H1 (cell line): ENCODE results near the gene GBGT1. TPM values are rescaled to one million over a fixed set of nuclear protein-coding genes. Genes with fewer than 3 reads are reported as not detected.

Experiments used
- CTCF ChIA-PET: fragments of 300-600 bp; sonication (Branson Sonifier 250); formaldehyde crosslinking; loops from one replicate; lab custom pipeline; 2021; ENCODE audit not compliant: partially characterized antibody; lab: Charles Lee
- POLR2A ChIA-PET: fragments of 300-600 bp; sonication (Branson Sonifier 250); formaldehyde crosslinking; loops from one replicate; lab custom pipeline; 2021; ENCODE audit warnings: inconsistent platforms; ENCODE audit not compliant: partially characterized antibody; lab: Charles Lee
- DNase-seq, 2 experiments: peaks; one replicate each; pipeline versions ENCODE4 v3.0.0 to v3.0.0-alpha.2; 2010 to 2022; ENCODE audit warnings: low spot score in 2 of 2, low read depth in 1 of 2, mixed read lengths in 1 of 2
- FAIRE-seq: peaks from 2 replicates; lab custom pipeline; 2011; peaks lifted over from hg19 to GRCh38; lab: Jason Lieb, UNC
- H2AFZ ChIP-seq: 2 replicates; pipeline ENCODE4 v1.8.1; 2012; ENCODE audit warnings: low read length, inconsistent platforms
- H2AK5ac ChIP-seq: 2 replicates; pipeline ENCODE4 v1.6.1; 2013; ENCODE audit warnings: low read depth, low read length
- H2BK120ac ChIP-seq: replicated peaks from 2 replicates; pipeline ENCODE3; 2013; ENCODE audit warnings: low read depth, low read length, inconsistent platforms
- H2BK12ac ChIP-seq: 2 replicates; pipeline ENCODE4 v1.6.1; 2013; ENCODE audit warnings: low read depth, low read length
- H2BK15ac ChIP-seq: 2 replicates; pipeline ENCODE4 v1.6.1; 2013; ENCODE audit warnings: low read length
- H2BK20ac ChIP-seq: 2 replicates; pipeline ENCODE4 v1.6.1; 2013; ENCODE audit warnings: low read length
- H2BK5ac ChIP-seq: 2 replicates; pipeline ENCODE4 v1.6.1; 2013; ENCODE audit warnings: low read depth, low read length
- H3K14ac ChIP-seq: 2 replicates; pipeline ENCODE4 v1.6.1; 2013; ENCODE audit warnings: inconsistent platforms; ENCODE audit not compliant: insufficient read length
- H3K18ac ChIP-seq: 2 replicates; pipeline ENCODE4 v1.6.1; 2013; ENCODE audit warnings: low read length; ENCODE audit errors: extremely low read depth
- H3K23ac ChIP-seq: 2 replicates; pipeline ENCODE4 v1.6.1; 2013; ENCODE audit warnings: inconsistent platforms; ENCODE audit not compliant: insufficient read length
- H3K23me2 ChIP-seq: 2 replicates; pipeline ENCODE4 v1.6.1; 2013; ENCODE audit warnings: low read depth, low read length
- H3K27ac ChIP-seq: 2 replicates; pipeline ENCODE4 v1.6.1; 2011; ENCODE audit warnings: low read depth, low read length, inconsistent platforms
- H3K27me3 ChIP-seq, 4 experiments: replicated peaks in 1 of 4; 1 replicate in 1 of 4; 2 replicates in 3 of 4; pipeline versions ENCODE4 v1.6.1 to v1.8.1; 2011 to 2013; ENCODE audit warnings: low read length in 3 of 4, mild to moderate bottlenecking in 3 of 4, inconsistent platforms in 2 of 4, mixed read lengths in 2 of 4, moderate library complexity in 1 of 4; ENCODE audit not compliant: control insufficient read depth in 3 of 4, insufficient read depth in 3 of 4; ENCODE audit errors: extremely low read depth in 1 of 4
- H3K36me3 ChIP-seq, 4 experiments: 2 replicates each; pipeline versions ENCODE4 v1.6.1 to v1.8.1; 2011 to 2013; ENCODE audit warnings: mild to moderate bottlenecking in 4 of 4, low read length in 3 of 4, moderate library complexity in 2 of 4, control low read depth in 1 of 4, inconsistent platforms in 1 of 4; ENCODE audit not compliant: insufficient read depth in 4 of 4, control insufficient read depth in 2 of 4
- H3K4ac ChIP-seq: replicated peaks from 2 replicates; pipeline ENCODE3; 2013; ENCODE audit warnings: low read length, low read depth, mixed read lengths, inconsistent platforms; ENCODE audit not compliant: insufficient read length
- H3K4me1 ChIP-seq, 4 experiments: replicated peaks in 1 of 4; 1 replicate in 1 of 4; 2 replicates in 3 of 4; pipeline versions ENCODE4 v1.6.1 to v1.8.1; 2011 to 2013; ENCODE audit warnings: low read length in 3 of 4, inconsistent platforms in 2 of 4, mixed read lengths in 1 of 4; ENCODE audit not compliant: insufficient read depth in 4 of 4, control insufficient read depth in 3 of 4
- H3K4me2 ChIP-seq, 2 experiments: 2 replicates each; pipeline versions ENCODE4 v1.6.1 to v1.8.1; 2011 to 2013; ENCODE audit warnings: low read depth in 2 of 2, low read length in 2 of 2, control low read depth in 1 of 2, inconsistent platforms in 1 of 2, mild to moderate bottlenecking in 1 of 2; ENCODE audit not compliant: insufficient read depth in 1 of 2
- H3K4me3 ChIP-seq, 4 experiments: fragments of 200-600, 300-600 bp in 1 of 4; sonication (generic), shearing (Covaris generic), sonication (Bioruptor Twin) in 1 of 4; 2 replicates each; pipeline versions ENCODE4 v1.5.1 to v1.8.1; 2011 to 2016; ENCODE audit warnings: low read length in 4 of 4, low read depth in 3 of 4, control low read depth in 2 of 4, inconsistent platforms in 2 of 4, mild to moderate bottlenecking in 2 of 4, mixed read lengths in 1 of 4, moderate library complexity in 1 of 4; ENCODE audit not compliant: insufficient read depth in 2 of 4; ENCODE audit errors: extremely low read depth in 1 of 4
- H3K56ac ChIP-seq: replicated peaks from 2 replicates; pipeline ENCODE3; 2013; ENCODE audit warnings: low read depth, mild to moderate bottlenecking, mixed read lengths, low read length, inconsistent platforms; ENCODE audit not compliant: insufficient read length
- H3K79me1 ChIP-seq: 2 replicates; pipeline ENCODE4 v1.6.1; 2013; ENCODE audit warnings: low read depth, low read length, control low read depth
- H3K79me2 ChIP-seq, 2 experiments: 2 replicates each; pipeline versions ENCODE4 v1.6.1 to v1.8.1; 2012 to 2013; ENCODE audit warnings: low read length in 2 of 2, mild to moderate bottlenecking in 2 of 2, inconsistent platforms in 1 of 2; ENCODE audit not compliant: insufficient read depth in 2 of 2, control insufficient read depth in 1 of 2
- H3K9ac ChIP-seq, 4 experiments: replicated peaks in 1 of 4; 1 replicate in 1 of 4; 2 replicates in 3 of 4; pipeline versions ENCODE4 v1.6.1 to v1.8.1; 2011 to 2013; ENCODE audit warnings: low read depth in 3 of 4, low read length in 3 of 4, control low read depth in 2 of 4, mild to moderate bottlenecking in 2 of 4, moderate library complexity in 2 of 4, inconsistent platforms in 1 of 4; ENCODE audit errors: extremely low read depth in 1 of 4
- H3K9me3 ChIP-seq, 2 experiments: 2 replicates each; pipeline versions ENCODE4 v1.6.1 to v1.8.1; 2012 to 2013; ENCODE audit warnings: mild to moderate bottlenecking in 2 of 2, moderate library complexity in 2 of 2, control low read depth in 1 of 2, inconsistent platforms in 1 of 2, low read depth in 1 of 2, low read length in 1 of 2, mixed read lengths in 1 of 2; ENCODE audit not compliant: insufficient read depth in 2 of 2
- H4K20me1 ChIP-seq, 2 experiments: replicated peaks in 1 of 2; 2 replicates each; pipeline versions ENCODE3 to v1.8.1; 2011 to 2013; ENCODE audit warnings: inconsistent platforms in 2 of 2, low read length in 2 of 2, mild to moderate bottlenecking in 1 of 2; ENCODE audit not compliant: insufficient read depth in 2 of 2, control insufficient read depth in 1 of 2
- H4K5ac ChIP-seq: 2 replicates; pipeline ENCODE4 v1.6.1; 2013; ENCODE audit warnings: low read length, low read depth, mixed read lengths, inconsistent platforms; ENCODE audit not compliant: insufficient read length
- H4K8ac ChIP-seq: 2 replicates; pipeline ENCODE4 v1.8.0; 2013; ENCODE audit warnings: mild to moderate bottlenecking, moderate library complexity, low read length, inconsistent platforms; ENCODE audit not compliant: insufficient read depth; ENCODE audit errors: extremely low read depth
- H4K91ac ChIP-seq: replicated peaks from 2 replicates; pipeline ENCODE3; 2013; ENCODE audit warnings: low read length, mixed read lengths, inconsistent platforms; ENCODE audit not compliant: insufficient read length
- ASH2L ChIP-seq: fragments of 200-600, 300-600 bp; sonication (generic); IDR thresholded peaks from one replicate; pipeline ENCODE4 v1.7.1; 2017; ENCODE audit warnings: low read length
- BACH1 ChIP-seq: IDR thresholded peaks from 2 replicates; pipeline ENCODE4 v1.6.1; 2012; ENCODE audit warnings: low read length, improper control_type of control experiment
- BRCA1 ChIP-seq: IDR thresholded peaks from 2 replicates; pipeline ENCODE4 v1.6.1; 2012; ENCODE audit warnings: low read depth, low read length, improper control_type of control experiment
- GTF2F1 ChIP-seq: IDR thresholded peaks from 2 replicates; pipeline ENCODE4 v1.6.1; 2012; ENCODE audit warnings: low read depth, low read length, improper control_type of control experiment, borderline replicate concordance
- POLR2AphosphoS5 ChIP-seq: IDR thresholded peaks from 2 replicates; pipeline ENCODE4 v1.6.1; 2011; ENCODE audit warnings: low read depth, low read length
- RXRA ChIP-seq: IDR thresholded peaks from 2 replicates; pipeline ENCODE4 v1.6.1; 2011; ENCODE audit warnings: low read depth, mild to moderate bottlenecking, low read length, moderate library complexity; ENCODE audit not compliant: insufficient read depth
- SP1 ChIP-seq: IDR thresholded peaks from 2 replicates; pipeline ENCODE4 v1.6.1; 2011; ENCODE audit warnings: low read depth, low read length
- TAF1 ChIP-seq: IDR thresholded peaks from 2 replicates; pipeline ENCODE4 v1.6.1; 2011; ENCODE audit warnings: mild to moderate bottlenecking, low read depth, low read length
- TAF7 ChIP-seq: optimal IDR thresholded peaks from 2 replicates; pipeline ENCODE3; 2011; ENCODE audit warnings: low read depth, mild to moderate bottlenecking, inconsistent platforms, low read length, moderate library complexity, borderline replicate concordance
- WGBS, 2 experiments: shearing (Covaris generic) in 1 of 2; methylation state at CpG; one replicate each; pipeline versions ENCODE4 v1.1.6 to v1.1.7; 2013 to 2015; ENCODE audit warnings: low lambda C conversion rate in 2 of 2, mixed read lengths in 2 of 2, inconsistent platforms in 1 of 2, low coverage in 1 of 2, missing lambda C conversion rate in 1 of 2; ENCODE audit not compliant: insufficient replicate concordance in 2 of 2, insufficient coverage in 1 of 2, insufficient read length in 1 of 2; ENCODE audit errors: extremely low coverage in 1 of 2, missing lambda C conversion rate in 1 of 2; 5-methylcytosine and 5-hydroxymethylcytosine counted together
- polyA plus RNA-seq, 7 experiments: library from polyadenylated mRNA; depleted of rRNA in 3 of 7; stranded (reverse) in 5 of 7; unstranded in 2 of 7; fragments of >200 nt in 5 of 7; fragments of 200-250 nt in 2 of 7; gene quantifications; 1 replicate in 5 of 7; 2 replicates in 1 of 7; 4 replicates in 1 of 7; pipeline versions ENCODE4 v1.2.1 to v1.2.3, GENCODE V29; 2011 to 2013; ENCODE audit warnings: missing spikeins in 2 of 7, mixed read lengths in 2 of 7
- total RNA-seq: library from RNA; stranded (reverse); fragmentation: NEBNext Ultra II Directional; extraction: Animal tissue kit (Norgen Biotek cat#: 25700); gene quantifications from 2 replicates; pipeline ENCODE4 v1.2.1, GENCODE V29; 2021

The GBGT1 gene
- total and polyA plus RNA-seq, 2 of the 8 experiments (the other 6 are each of a cell fraction or from before 2014, with no cell fraction given): 7.1 to 9.7 TPM

DNA sequence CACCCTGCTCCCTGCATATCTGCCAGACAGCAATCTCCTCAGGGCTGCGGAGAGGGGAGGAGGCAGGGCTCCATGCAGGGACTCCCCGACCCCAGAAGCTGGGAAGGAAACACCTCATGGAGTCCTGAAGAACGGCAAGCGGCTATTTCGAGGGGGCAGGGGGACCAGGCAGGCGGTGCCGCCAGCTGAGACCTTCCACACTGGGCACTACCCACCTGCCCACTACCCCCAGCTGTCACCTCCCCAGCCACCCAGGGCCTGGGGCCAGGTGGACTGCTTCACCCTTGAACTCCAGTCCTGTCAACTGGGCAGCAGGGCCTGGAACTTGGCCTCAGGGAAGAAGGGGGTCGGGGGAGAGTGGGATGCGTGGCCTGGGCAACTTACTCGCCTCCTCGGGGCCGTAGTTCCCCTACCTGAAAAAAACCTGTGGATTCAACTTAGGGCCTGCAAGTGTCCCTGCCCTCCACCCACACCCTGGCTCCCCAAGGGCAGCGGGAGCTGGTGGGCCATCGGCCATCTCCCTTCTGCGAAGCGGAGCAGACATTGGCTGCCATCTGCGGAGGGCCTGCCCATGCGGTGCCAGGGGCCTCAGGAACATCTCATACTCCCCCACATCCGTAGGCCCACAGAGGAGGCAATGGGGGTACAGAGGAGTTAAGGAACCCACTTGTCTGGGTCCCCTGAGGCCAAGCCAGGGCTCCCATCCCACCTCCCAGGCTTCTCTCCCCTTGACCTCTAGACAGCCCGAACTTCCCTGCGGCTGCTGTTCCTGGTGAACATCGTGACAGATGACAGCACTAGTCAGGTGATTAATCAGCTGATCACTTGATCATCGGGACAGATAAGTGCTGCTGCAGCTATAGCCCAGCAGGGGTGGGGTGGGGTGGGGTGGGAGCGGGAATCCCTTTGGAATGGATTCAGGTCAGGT is 24.2 kb downstream of the GBGT1 start:
- ChIA-PET CTCF (interaction anchor here (0.5 to 4.8 kb wide), 4 partner anchors 8 to 117 kb away, joined by 3 to 31 read pairs (median 3); no protein-coding TSS in a partner anchor), POLR2A (interaction anchor here (0.6 to 0.8 kb wide), 2 partner anchors 10 to 14 kb away, joined by 3 read pairs; no protein-coding TSS in a partner anchor)
- H2BK15ac ChIP-seq: no peak overlapping the region
- WGBS, 2 experiments: 86% methylated on average over 21 of the region's 24 CpGs; no CpG with 5 or more reads in 1 of the 2 experiments
- no peak overlapping the region for H4K91ac ChIP-seq
- no peaks in the 10 kb centered on the region for H3K27me3 ChIP-seq
- H3K9ac ChIP-seq: no peak overlapping the region
- no peak overlapping the region for H3K14ac ChIP-seq
- no peak for TF ChIP-seq POLR2AphosphoS5
- no peak for TF ChIP-seq SP1
- TF ChIP-seq BRCA1: no peak
- TF ChIP-seq BACH1: no peak
- no peak for TF ChIP-seq ASH2L
- no peak for TF ChIP-seq TAF7
- no peak for TF ChIP-seq RXRA
- no peak for TF ChIP-seq GTF2F1
- TF ChIP-seq TAF1: no peak
- H3K56ac ChIP-seq: no peak overlapping the region
- no peak overlapping the region for H3K27ac ChIP-seq
- H2AK5ac ChIP-seq: no peak overlapping the region
- no peak overlapping the region for H2BK120ac ChIP-seq
- H3K4me3 ChIP-seq: no peak overlapping the region
- no peak for FAIRE-seq
- no peak overlapping the region for H4K8ac ChIP-seq
- H4K20me1 ChIP-seq: peaks cover 16 to 35% of the 10 kb centered on the region in 2 experiments
- H3K4me2 ChIP-seq: no peak overlapping the region
- no peak overlapping the region for H2BK20ac ChIP-seq
- no peaks in the 10 kb centered on the region for H3K36me3 ChIP-seq
- no peak overlapping the region for H3K23ac ChIP-seq
- no peak overlapping the region for H2BK5ac ChIP-seq
- H3K9me3 ChIP-seq: no peaks in the 10 kb centered on the region
- H3K23me2 ChIP-seq: no peaks in the 10 kb centered on the region; the same call in 1 of the 2 replicates
- peaks cover 0 to 3% of the 10 kb centered on the region in 2 experiments; a peak in 1 of 4 replicates for H3K79me2 ChIP-seq
- DNase-seq: no peak
- no peak overlapping the region for H3K4ac ChIP-seq
- H4K5ac ChIP-seq: no peak overlapping the region
- H2AFZ ChIP-seq: no peak overlapping the region
- H2BK12ac ChIP-seq: no peak overlapping the region
- H3K18ac ChIP-seq: no peak overlapping the region
- peaks cover 9% of the 10 kb centered on the region for H3K79me1 ChIP-seq
- peaks cover 0 to 9% (median 4%) of the 10 kb centered on the region in 4 experiments; a peak in 5 of 7 replicates for H3K4me1 ChIP-seq
